COR-L47 (cell line): ENCODE data around the gene C5orf52.
"Not testable (repeated sequence)": the region's sequence is repeated elsewhere in the genome, so short reads cannot be mapped to it uniquely, and the experiment has no call there.

Experiments used
- DNase-seq: peaks from one replicate; lab custom pipeline; 2025; lab: John Stamatoyannopoulos, UW

C5orf52 gene

GRCh38 chr5:157677931-157678330 is 6.6 kb downstream of the C5orf52 start:
- DNase-seq = no peak

GRCh38 chr5:157679801-157680200 is 8.5 kb downstream of the C5orf52 start:
- no peak for DNase-seq

GRCh38 chr5:157680239-157680638 is 8.9 kb downstream of the C5orf52 start:
- DNase-seq = no peak

- DNase-seq = no peak
These were observed 9.7 kb downstream of the C5orf52 start for GRCh38 chr5:157681048-157681447.

- no peak for DNase-seq
These were observed 10.9 kb downstream of the C5orf52 start for GRCh38 chr5:157682257-157682656.

GRCh38 chr5:157686276-157687197 is 15.2 kb downstream of the C5orf52 start:
- DNase-seq = not testable (repeated sequence)

- DNase-seq = no peak
These were observed 15.8 kb downstream of the C5orf52 start for GRCh38 chr5:157687198-157687554.

- no peak for DNase-seq
These were observed 18.8 kb downstream of the C5orf52 start for GRCh38 chr5:157689942-157690689.

- no peak for DNase-seq
These were observed 19.5 kb downstream of the C5orf52 start for GRCh38 chr5:157690690-157691433.

- not testable (repeated sequence) for DNase-seq
These were observed 22.5 kb downstream of the C5orf52 start for GRCh38 chr5:157693816-157694215.

- not testable (repeated sequence) for DNase-seq
These were observed 24.8 kb downstream of the C5orf52 start for GRCh38 chr5:157696154-157696553.

GRCh38 chr5:157698674-157699073 is 27.3 kb downstream of the C5orf52 start:
- DNase-seq = not testable (repeated sequence)

- no peak for DNase-seq
These were observed 32.4 kb downstream of the C5orf52 start for GRCh38 chr5:157703736-157704135.

GRCh38 chr5:157708866-157709265 is 37.5 kb downstream of the C5orf52 start:
- DNase-seq = no peak

- no peak for DNase-seq
These were observed 38.0 kb downstream of the C5orf52 start for GRCh38 chr5:157709346-157709745.

GRCh38 chr5:157710431-157710830 is 39.1 kb downstream of the C5orf52 start:
- no peak for DNase-seq

- DNase-seq = no peak
These were observed 39.5 kb downstream of the C5orf52 start for GRCh38 chr5:157710882-157711281.

- no peak for DNase-seq
These were observed 42.7 kb downstream of the C5orf52 start for GRCh38 chr5:157713830-157714595.

- DNase-seq = no peak
These were observed 43.2 kb downstream of the C5orf52 start for GRCh38 chr5:157714596-157714864.

- no peak for DNase-seq
These were observed 47.2 kb downstream of the C5orf52 start for GRCh38 chr5:157718519-157718918.

GRCh38 chr5:157719245-157719644 is 47.9 kb downstream of the C5orf52 start:
- no peak for DNase-seq

- DNase-seq = no peak
These were observed 49.8 kb downstream of the C5orf52 start for GRCh38 chr5:157721159-157721558.
